ENCODE data around the gene ART1.
"Not testable (repeated sequence)": the region's sequence is repeated elsewhere in the genome, so short reads cannot be mapped to it uniquely, and the experiment has no call there.

ART1 gene

GRCh38 chr11:3635641-3636375, 9.1 kb upstream of the ART1 start:
- no peak for DNase-seq

GRCh38 chr11:3637201-3637600, 7.7 kb upstream of the ART1 start:
- no peak for DNase-seq

DNA sequence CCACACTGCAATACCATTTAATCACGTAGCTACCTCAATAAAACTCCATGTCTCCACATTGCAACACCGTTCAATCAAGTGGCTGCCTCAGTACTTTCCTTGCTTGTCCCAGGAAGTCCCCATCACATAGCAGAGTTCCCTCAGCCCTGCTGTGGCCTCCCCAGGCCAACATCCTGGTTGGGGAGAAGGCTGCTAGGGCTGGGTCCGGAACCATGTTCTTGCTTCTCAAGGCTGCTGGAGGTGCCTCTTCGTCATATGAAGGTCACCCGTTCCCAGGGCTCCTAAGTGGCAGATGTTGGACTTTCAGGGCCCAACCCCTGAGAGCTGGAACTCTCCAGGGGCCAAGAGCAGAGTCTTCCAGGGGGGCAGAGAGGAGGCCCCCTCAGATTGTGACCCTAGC, 6.4 kb upstream of the ART1 start:
- DNase-seq: no peak

DNA sequence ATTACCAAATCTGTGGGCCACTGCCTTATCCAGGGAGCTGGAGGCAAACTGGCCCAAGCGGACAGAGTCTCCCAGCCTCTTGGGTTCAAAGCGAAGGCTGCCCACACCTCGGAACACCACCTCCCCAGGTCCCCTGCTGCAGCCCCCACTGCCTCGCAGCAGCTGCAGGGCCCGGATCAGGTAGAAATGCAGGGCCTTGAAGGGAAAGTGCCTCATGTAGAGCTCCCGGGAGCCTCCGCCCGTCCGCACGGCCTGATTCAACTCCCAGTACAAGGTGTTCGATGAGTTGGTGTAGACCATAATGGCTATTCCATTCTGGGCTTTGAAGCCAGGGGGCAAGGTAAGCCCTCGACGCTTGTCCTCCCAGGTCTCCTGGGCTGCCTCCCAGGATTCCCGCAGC, 5.1 kb upstream of the ART1 start:
- no peak for DNase-seq

DNA sequence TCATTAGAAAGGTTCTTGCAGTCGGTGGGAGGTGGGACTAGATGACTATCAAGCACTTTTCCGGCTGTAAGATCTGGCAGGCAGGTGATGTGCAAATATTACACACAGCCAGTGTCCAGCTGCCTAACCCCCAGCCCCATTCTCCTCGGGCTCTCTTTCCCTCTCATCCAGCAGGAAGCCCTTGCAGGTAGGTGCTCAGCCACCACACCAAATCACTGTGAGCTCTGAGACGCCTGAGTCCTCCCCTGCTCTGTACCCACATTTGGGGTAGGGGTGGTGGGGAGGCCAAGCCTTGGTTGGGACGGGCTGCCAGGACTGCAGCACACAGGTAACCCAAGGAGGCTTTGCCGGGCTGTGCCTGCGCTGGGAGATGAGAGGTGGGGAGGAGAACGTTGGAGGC, 3.7 kb upstream of the ART1 start:
- DNase-seq: no peak

GRCh38 chr11:3641701-3642070, 3.2 kb upstream of the ART1 start, which contains the start of gene ART5:
ART5 (minus strand) TSS chr11:3641992; CDS start chr11:3641862, 130 bp downstream.
- DNase-seq: no peak

DNA sequence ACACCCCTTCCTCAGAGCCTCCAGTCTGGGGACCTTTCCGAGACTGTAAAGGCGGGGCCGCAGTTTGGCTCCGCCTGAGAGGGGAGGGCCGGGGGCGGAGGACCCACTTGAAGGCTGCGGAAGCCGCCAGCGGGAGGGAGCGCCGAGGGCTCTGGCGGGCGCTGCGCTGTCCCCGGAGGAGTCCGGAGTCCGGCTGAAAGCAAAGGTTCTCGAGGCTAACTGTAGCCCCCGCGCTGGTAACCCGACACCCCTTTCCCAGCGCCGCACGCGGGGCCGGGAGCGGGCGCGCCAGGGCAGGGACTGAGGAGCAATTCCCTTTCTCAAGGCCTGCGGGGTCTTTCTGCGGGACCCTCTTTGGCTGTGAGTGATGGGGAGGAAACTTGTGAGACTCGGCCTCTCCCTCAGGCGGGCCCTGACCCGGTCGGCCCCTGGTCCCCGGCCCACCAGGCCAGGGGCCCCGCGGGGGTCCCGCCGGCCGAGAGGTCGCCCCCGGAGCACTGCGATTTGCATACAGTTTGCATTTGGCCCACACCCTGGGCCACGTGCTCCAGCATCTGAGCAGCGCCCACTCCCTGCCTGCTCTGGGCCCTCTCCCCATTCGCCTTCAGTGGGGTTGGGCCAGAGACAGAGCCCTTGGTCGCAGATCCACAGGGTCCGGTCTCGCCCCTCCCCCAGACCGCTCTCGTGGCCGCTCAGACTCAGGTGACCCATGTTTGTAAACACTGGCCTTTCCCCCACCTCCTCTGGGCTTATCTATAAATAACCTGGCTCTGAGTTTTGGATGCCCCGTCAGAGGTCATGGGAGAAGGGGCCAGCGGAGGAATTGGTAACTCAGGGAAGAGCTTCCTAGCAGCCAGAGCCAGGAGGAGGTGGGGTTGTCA, 2.6 kb upstream of the ART1 start:
- peak; percentile 83 for DNase-seq

GRCh38 chr11:3643102-3643546, 1.8 kb upstream of the ART1 start:
- DNase-seq: not testable (repeated sequence)

DNA sequence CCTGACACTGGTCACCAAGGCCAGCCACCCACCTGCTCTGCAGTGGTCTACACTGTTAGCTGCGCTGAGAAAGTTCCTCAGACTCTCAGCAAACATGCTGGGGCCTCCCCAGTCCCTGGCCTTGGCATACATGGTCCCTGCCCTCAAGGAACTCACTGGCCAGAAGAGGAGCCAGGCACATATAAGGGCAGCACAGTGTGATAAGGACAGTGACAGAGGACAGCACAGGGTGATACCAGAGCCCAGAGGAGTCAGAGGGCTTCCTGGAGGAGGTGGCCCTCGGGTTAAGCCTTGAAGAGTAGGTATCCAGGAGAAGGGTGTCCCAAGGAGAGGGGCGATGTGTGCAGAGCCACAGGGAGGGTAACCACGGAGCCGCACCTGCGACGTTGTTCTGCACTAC, 624 bp downstream of the ART1 start:
- DNase-seq: no peak

GRCh38 chr11:3648843-3649242, 3.9 kb downstream of the ART1 start:
- DNase-seq: not testable (repeated sequence)

DNA sequence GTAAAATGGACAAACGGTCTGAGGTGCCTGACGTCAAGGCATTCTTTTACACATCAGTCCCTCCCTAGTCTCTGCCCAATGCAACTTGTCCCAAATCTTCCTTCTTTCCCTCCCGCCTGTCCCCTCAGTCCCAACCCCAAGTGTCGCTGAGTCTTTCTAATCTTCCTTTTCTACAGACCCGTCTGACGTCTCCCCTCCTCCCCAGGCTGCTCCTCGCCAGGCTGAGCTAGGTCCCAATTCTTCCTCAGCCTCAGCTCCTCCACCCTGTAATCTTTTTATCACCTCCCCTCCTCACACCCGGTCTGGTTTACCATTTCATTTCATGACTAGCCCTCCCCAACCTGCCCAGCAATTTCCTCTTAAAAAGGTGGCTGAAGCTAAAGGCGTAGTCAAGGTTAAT, 4.4 kb downstream of the ART1 start:
- DNase-seq: not testable (repeated sequence)

DNA sequence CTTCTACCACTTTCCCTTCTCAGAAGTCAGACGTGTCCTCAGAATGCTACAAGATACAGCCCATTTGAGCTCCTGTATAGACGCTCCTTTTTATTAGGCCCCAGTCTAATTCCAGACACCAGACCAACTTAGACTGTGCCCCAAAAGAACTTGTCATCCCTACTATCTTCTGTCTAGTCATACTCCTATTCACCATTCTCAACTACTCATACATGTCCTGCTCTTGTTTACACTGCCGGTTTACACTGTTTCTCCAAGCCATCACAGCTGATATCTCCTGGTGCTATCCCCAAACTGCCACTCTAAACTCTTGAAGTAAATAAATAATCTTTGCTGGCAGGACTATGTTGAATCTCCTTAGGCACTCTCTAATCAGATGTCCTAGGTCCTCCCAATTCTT, 7.6 kb downstream of the ART1 start:
- not testable (repeated sequence) for DNase-seq

DNA sequence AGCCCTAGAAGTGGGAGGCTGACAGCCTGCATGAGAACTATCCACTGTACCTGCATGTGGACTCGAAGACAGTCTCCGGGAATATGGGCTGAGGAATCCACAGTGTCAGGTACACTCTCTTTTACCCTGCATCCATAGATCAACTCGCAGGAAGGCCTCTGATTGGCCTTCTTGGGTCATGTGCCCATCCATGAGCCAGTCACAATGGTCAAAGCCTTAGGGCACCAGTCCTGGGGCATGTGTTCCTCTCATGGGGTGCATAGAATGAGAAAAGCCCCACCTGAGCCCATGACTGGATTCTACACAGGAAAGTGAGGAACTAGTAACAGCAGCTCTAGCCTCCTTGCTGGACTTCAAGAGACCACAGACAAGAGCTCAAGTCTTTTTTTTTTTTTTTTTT, 10.6 kb downstream of the ART1 start:
- no peak for DNase-seq

- DNase-seq: not testable (repeated sequence)
Observed at GRCh38 chr11:3657331-3657730, 12.4 kb downstream of the ART1 start.

DNA sequence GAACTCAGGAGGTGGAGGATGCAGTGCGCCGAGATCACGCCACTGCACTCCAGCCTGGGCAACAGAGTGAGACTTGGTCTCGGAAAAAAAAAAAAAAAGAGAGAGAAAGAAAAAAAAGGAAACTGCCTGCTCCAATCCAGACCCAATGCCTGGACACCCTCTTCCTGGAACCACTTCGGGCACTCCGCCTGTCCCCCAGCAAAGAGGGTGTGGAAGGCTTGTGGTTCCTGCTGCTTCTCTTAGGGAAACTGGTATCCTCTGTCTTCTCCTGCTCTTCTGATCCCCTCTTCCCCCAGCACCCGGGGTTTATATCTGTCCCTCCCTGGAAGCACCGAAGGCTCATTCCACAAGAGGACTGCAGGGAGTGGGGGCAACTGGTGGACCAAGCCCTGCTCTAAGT, 13.3 kb downstream of the ART1 start:
- DNase-seq: no peak

DNA sequence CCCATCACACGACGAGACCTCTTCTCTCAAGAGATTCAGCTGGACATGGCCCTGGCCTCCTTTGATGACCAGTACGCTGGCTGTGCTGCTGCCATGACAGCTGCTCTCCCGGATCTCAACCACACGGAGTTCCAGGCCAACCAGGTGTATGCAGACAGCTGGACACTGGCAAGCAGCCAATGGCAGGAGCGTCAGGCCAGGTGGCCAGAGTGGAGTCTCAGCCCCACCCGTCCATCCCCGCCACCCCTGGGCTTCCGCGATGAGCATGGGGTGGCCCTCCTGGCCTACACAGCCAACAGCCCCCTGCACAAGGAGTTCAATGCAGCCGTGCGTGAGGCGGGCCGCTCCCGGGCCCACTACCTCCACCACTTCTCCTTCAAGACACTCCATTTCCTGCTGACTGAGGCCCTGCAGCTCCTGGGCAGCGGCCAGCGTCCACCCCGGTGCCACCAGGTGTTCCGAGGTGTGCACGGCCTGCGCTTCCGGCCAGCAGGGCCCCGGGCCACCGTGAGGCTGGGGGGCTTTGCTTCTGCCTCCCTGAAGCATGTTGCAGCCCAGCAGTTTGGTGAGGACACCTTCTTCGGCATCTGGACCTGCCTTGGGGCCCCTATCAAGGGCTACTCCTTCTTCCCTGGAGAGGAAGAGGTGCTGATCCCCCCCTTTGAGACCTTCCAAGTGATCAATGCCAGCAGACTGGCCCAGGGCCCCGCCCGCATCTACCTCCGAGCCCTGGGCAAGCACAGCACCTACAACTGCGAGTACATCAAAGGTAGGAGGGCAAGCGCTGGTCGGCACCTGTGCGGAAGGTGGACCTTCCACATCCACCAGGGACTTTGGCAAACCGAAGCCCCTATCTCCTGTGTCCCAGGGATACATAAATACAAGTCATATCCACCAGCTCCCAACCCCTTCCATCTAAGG, 14.9 kb downstream of the ART1 start:
- no peak for DNase-seq

GRCh38 chr11:3660960-3661359, 16.0 kb downstream of the ART1 start:
- no peak for DNase-seq

DNA sequence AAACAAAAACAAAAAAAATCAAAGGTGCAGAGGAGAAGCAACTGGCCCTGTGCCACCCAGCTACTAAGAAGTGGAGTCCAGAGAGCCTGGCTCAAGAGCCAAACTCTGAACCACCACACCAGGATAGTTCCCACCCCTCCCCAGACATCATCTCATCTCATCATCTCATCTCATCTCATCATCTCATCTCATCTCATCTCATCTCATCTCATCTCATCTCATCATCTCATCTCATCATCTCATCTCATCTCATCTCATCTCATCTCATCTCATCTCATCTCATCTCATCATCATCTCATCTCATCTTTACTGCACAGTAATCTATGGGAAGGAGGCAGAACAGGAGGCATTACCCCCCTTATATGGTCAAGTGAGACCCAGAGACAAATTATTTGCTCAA, 17.9 kb downstream of the ART1 start:
- no peak for DNase-seq

- no peak for DNase-seq
Observed at GRCh38 chr11:3664032-3664630, 19.2 kb downstream of the ART1 start.

DNA sequence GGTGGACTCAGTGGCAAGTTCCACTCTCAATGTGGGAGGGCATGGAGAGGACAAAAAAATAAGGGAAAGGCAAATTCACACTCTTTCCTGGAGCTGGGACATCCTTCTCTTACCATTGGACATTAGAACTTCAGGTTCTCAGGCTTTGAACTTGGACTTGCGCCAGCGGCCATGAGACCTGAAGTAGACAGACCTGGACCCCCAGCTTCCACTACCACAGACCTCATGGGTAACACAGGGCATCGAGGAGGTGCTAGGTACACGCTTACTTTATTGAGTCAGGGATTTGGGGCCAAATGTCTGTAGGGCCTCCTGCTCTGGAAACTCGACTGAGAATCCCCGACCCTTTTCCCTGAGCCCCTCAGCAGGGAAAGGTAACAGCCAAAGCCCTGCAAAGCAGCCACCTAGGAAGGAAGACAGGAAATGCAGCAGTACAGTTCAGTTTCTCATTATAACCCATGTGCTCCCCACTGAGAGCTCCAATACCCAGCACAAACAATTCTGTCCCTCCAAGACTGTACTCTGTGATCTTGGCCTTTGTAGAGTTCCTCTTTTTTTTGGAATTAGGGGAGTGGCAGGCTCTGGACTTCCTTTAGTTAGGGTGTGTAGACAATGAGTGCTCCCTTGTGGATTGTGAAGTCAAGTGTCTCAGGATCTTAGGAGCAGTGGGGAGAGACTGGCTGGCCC, 20.6 kb downstream of the ART1 start:
- no peak for DNase-seq

DNA sequence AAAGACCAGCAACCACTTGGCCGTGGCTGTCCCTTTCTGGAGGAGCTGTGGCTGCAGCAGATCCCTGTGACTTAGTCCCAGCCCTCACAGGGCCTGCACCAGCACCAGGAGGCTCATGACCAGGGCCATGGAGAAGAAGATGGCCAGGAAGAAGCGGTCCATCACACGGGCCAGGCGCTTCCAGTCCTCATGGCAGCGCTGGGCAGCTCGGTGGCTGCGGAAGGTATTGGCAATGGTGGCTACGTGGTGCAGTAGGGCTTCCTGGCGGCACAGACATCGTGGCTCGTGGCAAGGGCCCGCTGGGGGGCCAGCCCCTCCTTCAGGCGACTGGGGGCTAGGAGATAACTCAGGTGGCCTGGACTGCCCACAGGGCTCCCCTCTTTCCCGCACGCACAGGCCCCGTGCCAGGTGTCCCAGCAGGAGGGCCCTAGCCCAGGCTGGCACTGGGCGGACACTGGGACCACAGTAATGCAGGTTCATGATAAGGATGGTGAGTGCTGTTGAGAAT, 21.1 kb downstream of the ART1 start:
- DNase-seq: no peak

Data from activated naive CD4-positive, alpha-beta T cell treated with anti-CD3 and anti-CD28 coated beads, Interleukin-2, amount 50 U/mL, for 16 hours (primary cell).